ENCODE results near the gene SGPL1.

SGPL1 gene

DNA sequence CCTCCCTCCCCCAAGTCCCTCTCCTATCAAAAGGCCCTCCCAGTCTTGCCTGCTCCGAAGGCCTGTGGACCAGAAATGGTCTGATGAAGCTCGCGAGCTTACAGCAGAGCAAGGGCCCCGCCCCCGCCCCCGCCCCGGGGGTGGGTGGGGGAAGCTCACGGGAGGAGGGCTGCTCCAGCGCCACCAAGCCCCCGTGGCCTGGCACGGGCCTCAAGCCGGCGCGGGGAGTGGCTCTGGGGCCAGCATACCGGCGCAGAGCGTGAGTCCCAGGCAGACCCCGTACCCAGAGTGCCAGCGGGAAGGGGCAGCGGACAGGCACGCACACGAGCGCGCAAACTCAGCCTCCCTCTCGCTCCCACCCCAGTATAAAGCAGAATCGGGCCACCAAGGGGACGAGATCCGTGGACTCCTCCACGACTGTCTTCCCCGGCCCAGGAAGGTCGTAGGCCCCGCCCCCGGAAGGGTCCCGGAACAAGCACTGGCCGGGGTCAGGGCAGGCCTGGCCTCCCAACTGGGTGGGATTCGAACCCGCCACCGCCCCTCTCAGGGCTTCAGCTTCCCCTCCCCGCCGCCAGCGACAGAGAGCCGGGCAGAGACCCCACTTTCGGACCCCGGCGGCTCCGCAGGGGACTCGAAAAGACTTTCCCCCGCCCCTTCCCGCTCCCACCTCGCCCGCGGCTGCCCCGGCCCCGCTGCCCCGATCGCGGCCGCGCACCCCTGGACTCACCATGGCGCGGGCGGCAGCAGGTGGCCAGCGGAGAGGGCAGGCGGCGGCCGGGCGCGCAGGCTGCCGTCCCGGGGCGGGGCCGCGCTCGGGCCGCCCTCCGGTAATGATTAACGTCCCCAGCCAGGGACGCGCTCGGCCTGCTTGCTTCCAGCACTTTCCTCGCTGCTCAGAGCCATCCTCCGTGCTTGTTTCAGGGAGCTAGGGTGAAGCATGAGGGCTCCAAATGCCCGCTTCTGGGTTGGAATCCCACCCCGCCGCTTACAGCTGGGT, 72.4 kb downstream of the SGPL1 start, which contains the start of gene PCBD1:
Gene PCBD1 (minus strand): TSS at position 762 of the 997 bp plus-strand sequence. CDS start 32 bp downstream, at position 730.
- DNase-seq, result peak; percentile 69

- DNase-seq, result no peak
These were observed 73.5 kb downstream of the SGPL1 start for GRCh38 chr10:70889291-70889690.

DNA sequence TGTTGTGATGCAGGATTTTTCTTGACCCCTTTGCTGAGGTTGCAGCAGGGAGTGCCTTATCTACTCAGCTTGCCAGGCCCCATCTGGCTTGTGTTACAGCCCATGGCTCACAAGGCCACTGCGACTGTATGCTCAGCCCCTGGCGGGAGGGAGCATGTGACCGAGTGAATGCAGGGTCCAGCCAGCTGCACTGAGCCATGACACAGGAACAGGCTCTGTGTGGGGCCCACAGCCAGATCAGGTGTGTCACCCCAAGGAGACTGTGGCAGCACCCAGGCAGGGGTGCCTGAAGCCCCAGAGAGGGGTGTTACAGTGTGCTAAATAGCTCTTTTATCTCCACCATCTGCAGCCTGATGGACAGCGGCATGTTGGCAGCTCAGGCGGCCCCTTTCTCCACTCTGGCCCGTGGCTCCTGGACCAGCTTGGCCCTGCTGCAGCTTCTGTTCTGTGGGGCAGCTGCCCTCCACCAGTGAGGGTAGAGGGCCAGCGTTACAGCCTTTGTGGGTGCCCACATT, 75.2 kb downstream of the SGPL1 start:
- peak; percentile 51 for DNase-seq

DNA sequence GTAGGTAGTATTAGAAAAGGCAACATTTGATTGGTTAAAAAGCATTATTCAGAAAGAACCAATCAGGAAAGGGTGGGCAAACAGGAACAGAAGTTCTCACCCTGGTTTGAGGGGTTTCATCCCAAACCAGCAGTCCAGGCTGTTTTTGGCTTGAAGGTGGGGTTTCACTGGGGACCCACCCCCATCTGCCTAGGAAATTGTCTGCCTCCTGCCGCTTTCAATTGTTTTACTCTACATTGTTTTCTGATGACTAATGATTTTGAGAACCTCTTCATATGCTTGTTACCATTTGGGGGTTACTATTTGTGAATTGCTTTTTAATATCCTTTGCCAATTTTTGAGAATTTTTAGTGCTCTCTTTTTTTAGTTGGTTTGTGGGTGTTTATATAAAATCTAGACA, 75.9 kb downstream of the SGPL1 start:
- DNase-seq, result no peak

DNA sequence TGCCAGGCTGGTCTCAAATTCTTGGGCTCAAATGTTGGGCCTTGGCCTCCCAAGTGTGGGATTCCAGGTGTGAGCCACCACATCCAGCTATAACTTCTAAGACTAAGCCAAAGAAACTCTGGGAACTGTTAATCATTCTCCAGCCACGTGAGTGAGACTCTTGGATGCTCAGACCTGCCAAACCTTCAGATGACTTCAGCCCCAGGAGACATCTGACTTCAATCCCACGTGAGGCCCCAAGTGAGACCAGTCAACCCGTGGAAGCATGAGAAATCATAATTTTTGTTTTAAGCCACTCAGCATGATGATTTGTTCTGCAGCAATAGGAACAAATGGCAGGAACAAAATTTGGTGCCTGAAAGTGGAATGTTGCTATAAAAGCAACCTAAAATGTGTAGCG, 76.9 kb downstream of the SGPL1 start:
- no peak for DNase-seq

DNA sequence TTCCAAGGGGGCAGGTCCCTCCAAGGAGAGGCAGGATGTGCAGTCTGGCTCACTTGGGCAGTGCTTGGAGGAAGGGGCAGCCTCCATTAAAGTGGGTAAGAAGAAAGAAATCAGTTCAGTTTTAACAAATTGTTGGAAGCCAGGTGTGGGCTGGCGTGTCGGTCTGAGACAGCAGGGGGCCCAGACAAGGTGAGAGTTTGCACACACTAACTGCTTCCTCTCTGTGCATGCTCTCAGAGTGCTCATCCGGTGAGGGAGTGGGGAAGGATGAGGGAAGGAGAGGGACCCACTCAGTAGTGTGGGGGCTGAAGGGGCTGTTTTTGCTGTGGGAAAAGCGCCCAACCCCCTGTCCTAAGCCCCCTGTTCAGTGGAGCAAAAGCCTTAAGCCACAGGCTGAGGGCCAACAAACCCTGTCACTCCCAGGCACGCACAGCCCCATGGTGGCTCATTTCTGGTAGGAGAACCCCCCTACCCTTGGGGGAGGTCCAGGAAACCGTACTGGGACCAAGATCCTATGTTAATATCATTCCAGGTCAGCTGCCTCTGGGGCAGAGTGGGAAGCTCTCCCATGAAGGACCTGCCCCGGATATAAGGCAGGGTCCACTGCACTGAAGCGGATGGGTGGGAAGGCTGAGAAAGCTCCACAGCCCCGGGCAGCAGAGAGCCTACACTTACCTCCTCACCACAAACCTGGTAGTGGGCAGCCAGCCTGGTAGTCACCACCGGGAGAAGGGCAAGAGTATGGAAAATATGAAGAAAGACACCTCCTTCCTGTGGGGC, 77.7 kb downstream of the SGPL1 start:
- peak; percentile 14 for DNase-seq

- DNase-seq, result no peak
These were observed 78.7 kb downstream of the SGPL1 start for GRCh38 chr10:70894416-70894815.

- no peak for DNase-seq
These were observed 80.8 kb downstream of the SGPL1 start for GRCh38 chr10:70896551-70896950.

DNA sequence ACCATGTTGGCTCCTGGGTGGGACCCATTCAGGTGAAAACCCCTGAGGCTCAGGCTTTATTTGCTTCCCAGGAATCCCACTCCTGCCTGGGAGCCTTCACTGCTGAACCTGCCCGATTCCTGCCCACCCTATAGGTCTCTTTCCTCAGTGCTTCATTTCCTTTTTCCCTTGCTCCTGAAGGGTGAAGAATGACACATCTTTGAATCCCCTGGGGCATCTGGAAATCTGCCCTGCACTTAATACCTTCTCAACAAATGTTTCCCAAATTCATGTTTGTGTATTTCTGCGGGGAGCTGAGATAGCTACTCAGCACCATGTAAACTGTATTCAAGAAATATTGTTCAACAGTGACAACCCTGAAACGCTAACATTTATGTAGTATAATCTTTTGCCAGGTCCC, 82.9 kb downstream of the SGPL1 start:
- DNase-seq, result no peak

GRCh38 chr10:70899096-70899495, 83.3 kb downstream of the SGPL1 start:
- no peak for DNase-seq

DNA sequence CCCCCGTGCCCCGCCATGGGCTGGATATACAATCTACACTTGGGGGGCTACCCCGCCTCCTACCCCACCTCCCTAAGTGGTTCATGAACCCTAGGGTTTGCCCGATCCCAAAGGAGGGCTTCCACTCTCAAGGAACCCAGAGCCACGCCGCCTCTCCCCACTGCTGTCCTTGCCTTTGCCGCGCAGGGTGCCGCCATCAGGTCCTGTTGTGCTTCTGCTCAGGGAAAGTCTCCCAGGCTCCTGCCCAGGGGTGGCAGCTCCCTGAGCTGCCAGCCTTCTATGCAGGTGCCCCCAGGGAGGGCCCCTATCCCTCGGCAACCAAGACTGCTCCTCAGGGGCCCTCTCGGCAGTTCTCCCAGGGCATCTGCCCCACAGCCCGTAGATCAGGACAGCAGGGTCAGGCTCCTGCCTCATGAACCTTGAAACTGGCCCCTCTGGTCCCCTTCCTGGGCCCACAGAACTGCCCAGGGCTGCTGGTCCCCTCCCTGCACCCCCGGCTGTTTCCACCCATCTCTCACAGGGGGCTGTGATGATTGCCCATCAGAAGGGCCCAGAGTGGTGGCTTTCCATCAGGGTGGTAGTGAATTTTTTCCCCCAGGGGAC, 85.6 kb downstream of the SGPL1 start:
- DNase-seq, result no peak

- peak; percentile 29 for DNase-seq
These were observed 87.0 kb downstream of the SGPL1 start for GRCh38 chr10:70902661-70903261.

DNA sequence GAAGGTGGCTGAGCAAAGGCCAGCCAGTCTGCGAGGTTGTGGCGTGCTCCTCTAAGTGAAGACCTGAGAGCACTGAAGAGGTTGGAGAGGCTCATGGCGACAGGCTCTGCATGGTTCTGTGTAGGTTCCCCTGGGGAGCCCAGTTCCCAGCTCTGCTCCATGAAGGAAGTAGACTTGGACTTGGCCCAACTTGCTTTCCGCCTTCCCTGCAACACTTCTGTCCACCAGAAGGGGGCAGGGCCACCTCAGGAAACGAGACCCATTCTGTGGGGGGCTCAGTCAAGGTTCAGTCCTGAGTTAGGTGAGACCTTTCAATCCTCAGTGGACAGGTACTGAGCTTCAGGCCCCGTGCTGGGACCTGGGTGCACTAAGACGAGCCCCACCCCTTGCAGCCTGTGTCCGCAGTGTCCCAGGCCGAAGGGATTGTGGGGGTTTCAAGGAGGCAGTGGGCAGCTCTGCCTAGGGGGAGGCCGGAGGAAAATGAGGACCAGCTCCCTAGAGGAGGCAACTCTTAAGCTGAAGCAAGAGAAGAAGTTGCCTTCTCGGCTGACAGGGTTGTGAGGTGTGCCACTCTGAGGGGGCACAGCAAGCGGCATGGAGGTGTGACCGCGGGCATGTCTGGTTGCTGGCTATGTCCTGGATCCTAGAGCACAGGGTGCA, 87.6 kb downstream of the SGPL1 start:
- peak; percentile 63 for DNase-seq

DNA sequence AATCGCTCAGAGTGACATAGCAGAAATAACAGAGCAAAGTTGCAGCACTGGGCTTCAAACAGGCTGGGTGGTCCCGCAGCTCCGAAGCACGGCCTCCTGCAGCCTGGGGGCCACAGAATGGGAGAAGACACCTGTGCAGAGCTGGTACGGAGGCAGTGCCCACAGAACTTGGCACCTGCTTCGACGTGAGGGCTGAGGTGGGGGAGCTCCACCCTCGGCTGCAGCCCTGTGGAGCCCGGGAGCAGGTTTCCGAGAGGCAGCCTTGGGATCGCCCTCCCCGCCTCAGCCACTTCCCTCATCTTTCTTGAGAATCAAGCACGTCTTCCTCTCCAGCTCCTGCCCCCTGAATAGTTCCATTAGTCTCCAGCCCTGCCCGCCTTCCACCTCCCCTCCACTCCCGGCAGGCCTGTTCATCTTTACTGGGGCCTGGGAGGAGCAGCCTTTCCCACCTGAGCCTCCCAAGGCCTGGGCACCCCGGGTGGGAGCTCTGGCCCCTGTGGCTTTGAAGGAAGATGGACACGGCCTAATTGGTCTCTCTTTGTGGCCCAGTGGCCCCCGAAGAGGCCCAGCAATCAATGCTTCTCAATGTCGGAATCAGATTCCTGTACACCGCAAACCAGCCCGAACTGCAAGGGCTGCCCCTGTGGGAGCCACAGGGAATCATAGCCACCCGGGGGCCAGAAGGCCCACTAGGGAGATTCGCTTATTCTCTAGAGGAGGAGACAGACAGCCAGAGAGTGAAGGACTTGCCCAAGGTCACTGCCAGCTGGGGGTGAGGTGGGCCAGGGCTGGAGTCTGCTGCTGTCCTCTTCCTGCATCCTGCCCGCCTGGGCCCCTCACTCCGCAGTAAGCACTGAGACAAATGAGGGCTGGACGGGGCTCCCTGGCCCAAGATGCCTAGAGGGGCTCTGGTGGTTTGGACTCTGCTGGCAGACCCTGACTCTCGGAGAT, 89.6 kb downstream of the SGPL1 start:
- no peak for DNase-seq

- no peak for DNase-seq
These were observed 90.5 kb downstream of the SGPL1 start for GRCh38 chr10:70906031-70906783.

DNA sequence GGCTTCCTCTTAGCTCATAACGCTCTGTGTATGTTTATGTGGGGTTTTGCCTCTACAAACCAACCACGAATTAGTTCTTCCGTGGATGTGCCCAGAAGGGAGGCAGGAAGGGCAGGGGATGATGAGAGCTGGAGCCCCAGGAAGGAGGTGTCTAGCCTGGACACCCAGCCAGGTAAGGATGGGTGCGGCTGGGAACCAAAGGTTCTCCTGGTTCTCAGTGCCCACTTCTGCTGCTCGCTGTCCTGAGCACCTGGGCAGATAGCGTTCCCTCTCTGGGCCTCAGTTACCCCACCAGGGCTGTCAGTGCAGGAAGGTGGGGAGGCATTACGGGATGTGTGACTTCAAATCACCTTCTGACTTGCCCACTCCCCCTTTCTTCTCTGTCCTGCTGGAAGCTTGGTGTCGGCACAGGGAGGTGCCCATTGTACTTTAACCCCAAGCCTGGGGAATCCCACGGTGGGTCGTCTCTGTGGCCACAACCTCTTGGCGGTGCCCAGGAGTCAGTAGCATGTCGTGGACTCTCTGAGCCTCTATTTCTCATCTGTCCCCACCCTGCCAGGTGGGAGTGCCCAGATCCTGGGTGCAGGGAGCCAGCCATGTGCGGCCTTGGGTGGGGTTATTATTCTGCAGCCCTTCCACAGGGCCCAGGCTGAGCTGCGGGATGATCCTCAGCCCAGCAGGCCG, 91.3 kb downstream of the SGPL1 start:
- DNase-seq, result no peak

DNA sequence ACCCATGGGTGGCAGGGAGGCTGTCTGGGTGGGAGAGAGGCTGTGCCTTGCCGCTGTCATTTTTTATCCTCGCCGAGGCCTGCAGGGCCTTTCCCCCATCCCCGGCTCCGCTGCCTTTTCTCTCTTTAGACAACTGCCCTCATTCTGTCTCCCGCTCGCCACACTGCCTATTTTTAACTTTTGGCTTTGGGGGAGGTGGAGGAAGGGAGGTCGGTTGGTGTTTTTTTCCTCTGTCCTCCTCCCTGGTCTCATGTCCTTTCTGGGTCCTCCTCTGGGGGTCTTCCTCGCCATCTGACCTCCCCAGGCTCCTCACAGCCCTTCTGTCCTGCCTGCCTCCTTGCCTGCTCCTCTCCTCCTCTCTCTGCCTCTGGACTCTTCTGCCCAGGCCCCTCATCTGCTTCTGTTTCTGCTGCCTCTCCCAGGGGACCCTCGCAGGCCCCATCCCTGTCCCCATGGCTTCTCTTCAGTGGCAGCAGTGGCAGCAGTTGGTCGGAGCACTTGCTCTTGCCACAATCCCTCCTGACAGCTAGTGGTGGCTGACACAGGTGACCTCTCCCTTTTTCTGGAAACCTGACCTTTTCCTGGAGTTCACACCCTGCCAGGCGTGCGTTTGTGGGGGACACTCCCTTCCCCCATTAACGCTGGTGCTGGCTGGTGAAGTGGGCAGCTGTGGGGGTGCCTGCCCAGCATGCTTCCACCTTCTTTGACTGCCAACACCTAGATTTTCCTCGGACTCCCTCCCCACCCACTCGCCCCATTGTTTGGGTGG, 92.1 kb downstream of the SGPL1 start:
- DNase-seq, result no peak

DNA sequence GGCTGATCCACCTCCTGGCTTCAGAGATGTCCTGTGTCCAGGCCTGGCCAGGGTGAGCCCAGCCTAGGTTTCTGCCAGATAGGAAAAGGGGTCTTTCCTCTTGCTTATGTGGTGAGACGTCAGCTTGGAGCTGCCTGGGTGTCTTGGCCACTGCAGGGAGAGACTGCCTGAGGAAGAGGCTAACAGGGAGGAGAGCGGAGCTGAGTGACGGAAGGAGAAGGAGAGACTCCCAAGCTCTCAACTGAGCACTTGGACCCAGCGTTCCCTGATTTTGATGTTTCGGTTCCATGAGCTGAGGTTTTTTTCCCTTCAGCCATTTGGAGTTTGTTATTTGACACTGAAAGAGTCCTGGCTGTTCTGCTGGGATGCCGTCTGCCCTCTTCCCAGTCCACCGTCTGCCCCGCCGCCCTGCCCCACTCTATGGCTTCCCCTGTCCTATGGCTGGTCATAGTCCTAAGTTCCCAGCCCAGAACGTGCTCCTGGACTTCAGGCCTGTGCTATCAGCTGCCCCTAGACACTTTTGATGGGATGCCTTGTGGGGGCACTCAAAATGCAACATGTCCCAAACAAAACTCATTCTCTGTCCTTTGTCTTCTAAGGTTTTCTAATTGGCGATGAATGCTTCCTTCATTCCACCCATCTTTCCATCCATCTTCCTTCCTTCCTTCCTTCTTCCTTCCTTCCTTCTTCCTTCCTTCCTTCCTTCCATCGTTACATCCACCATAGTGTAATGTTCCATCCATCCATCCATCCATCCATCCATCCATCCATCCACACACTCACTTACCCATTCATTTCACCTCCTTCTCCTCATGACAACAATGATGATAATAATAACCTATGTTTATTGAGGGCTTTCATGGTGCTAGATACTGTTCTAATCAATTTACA, 92.9 kb downstream of the SGPL1 start:
- DNase-seq, result no peak
